ENCODE measurements around the gene CCDC124.

Gene CCDC124

GRCh38 chr19:17989425-17990094 is 56.7 kb downstream of the CCDC124 start:
- DNase-seq, result no peak

GRCh38 chr19:17993076-17993813 is 60.4 kb downstream of the CCDC124 start:
- DNase-seq, result no peak

Data from CD4-positive, alpha-beta T cell treated with Interleukin-12 subunit alpha and Interleukin-12 subunit beta, for 1 hour (primary cell).